Stimulated activated naive B cell treated with anti-CD40 and anti-IgM and Interleukin-4, amounts not matched to agents 10 μg/mL and 1 μg/mL and 100 μg/mL, for 72 hours (primary cell): ENCODE data around the gene FYB1.

Experiments used
- ATAC-seq, 2 donors: fragments of 150-1000 bp; cut with Tn5 transposase; replicated peaks; 2 replicates each; pipeline ENCODE4 v1.10.0; 2021; ENCODE audit warnings: moderate library complexity in 1 of 2
- DNase-seq: peaks from one replicate; pipeline ENCODE4 v3.0.0; 2021
- H3K27ac Mint-ChIP-seq: one replicate; pipeline ENCODE4 v1.8.0; 2022; ENCODE audit warnings: mild to moderate bottlenecking, mixed read lengths
- H3K27me3 Mint-ChIP-seq, 2 donors: one replicate each; pipeline ENCODE4 v1.8.0; 2022; ENCODE audit warnings: mixed read lengths in 2 of 2
- H3K36me3 Mint-ChIP-seq, 2 donors: one replicate each; pipeline ENCODE4 v1.8.0; 2022; ENCODE audit warnings: mixed read lengths in 2 of 2, mild to moderate bottlenecking in 1 of 2
- H3K4me1 Mint-ChIP-seq, 2 donors: one replicate each; pipeline ENCODE4 v1.8.0; 2022; ENCODE audit warnings: mixed read lengths in 2 of 2, mild to moderate bottlenecking in 1 of 2
- H3K4me3 Mint-ChIP-seq, 2 donors: one replicate each; pipeline ENCODE4 v1.8.0; 2022; ENCODE audit warnings: mild to moderate bottlenecking in 2 of 2, mixed read lengths in 2 of 2, moderate library complexity in 1 of 2
- H3K9me3 Mint-ChIP-seq, 2 donors: one replicate each; pipeline ENCODE4 v1.8.0; 2022; ENCODE audit warnings: mixed read lengths in 2 of 2, mild to moderate bottlenecking in 1 of 2

Gene FYB1

GRCh38 chr5:39080597-39081204, 138.7 kb downstream of the FYB1 start:
- Mint-ChIP-seq H3K9me3 (no peaks in the 10 kb centered on the region), H3K27ac (no peak overlapping the region), H3K4me1 (peaks cover 2 to 9% of the 10 kb centered on the region in 2 donors), H3K36me3 (no peaks in the 10 kb centered on the region), H3K4me3 (no peak overlapping the region), H3K27me3 (peaks cover 0 to 4% of the 10 kb centered on the region in 2 donors)
- DNase-seq (no peak), ATAC-seq (peak; percentile 42 to 44)

- peaks cover 4 to 14% of the 10 kb centered on the region in 2 donors for H3K4me1 Mint-ChIP-seq
- no peaks in the 10 kb centered on the region for H3K9me3 Mint-ChIP-seq
- H3K4me3 Mint-ChIP-seq = no peak overlapping the region
- no peak for ATAC-seq
- H3K27ac Mint-ChIP-seq = no peak overlapping the region
- DNase-seq = no peak
- no peaks in the 10 kb centered on the region for H3K36me3 Mint-ChIP-seq
- H3K27me3 Mint-ChIP-seq = peaks cover 0 to 4% of the 10 kb centered on the region in 2 donors
Observed at GRCh38 chr5:39080168-39080567, 139.2 kb downstream of the FYB1 start.

GRCh38 chr5:39079147-39079546, 140.2 kb downstream of the FYB1 start:
- Mint-ChIP-seq H3K36me3 (no peaks in the 10 kb centered on the region), H3K4me1 (peaks cover 6 to 16% of the 10 kb centered on the region in 2 donors), H3K4me3 (no peak overlapping the region), H3K27me3 (peaks cover 0 to 4% of the 10 kb centered on the region in 2 donors), H3K9me3 (no peaks in the 10 kb centered on the region), H3K27ac (no peak overlapping the region)
- DNase-seq (no peak), ATAC-seq (no peak)

GRCh38 chr5:39076757-39077728, 142.3 kb downstream of the FYB1 start:
- H3K27me3 Mint-ChIP-seq = peaks cover 0 to 4% of the 10 kb centered on the region in 2 donors
- H3K36me3 Mint-ChIP-seq = no peaks in the 10 kb centered on the region
- DNase-seq (no peak), ATAC-seq (peak; percentile 13 to 17)
- H3K9me3 Mint-ChIP-seq = no peaks in the 10 kb centered on the region
- peak overlapping the region; percentile 17 to 31 for H3K4me3 Mint-ChIP-seq
- H3K4me1 Mint-ChIP-seq = peaks cover 9 to 19% of the 10 kb centered on the region in 2 donors
- peak overlapping the region; percentile 2 for H3K27ac Mint-ChIP-seq

GRCh38 chr5:39076101-39076756, 143.1 kb downstream of the FYB1 start:
- no peak for ATAC-seq
- no peak overlapping the region for H3K4me3 Mint-ChIP-seq
- no peak overlapping the region for H3K27ac Mint-ChIP-seq

GRCh38 chr5:39074017-39074814, 145.1 kb downstream of the FYB1 start, which contains the start of gene RICTOR:
TSS of gene RICTOR (minus strand) at chr5:39074399. CDS start at chr5:39074377, 22 bp downstream.
- peaks cover 13 to 31% of the 10 kb centered on the region in 2 donors for H3K4me1 Mint-ChIP-seq
- peaks cover 0 to 4% of the 10 kb centered on the region in 2 donors for H3K36me3 Mint-ChIP-seq
- no peaks in the 10 kb centered on the region for H3K27me3 Mint-ChIP-seq
- H3K9me3 Mint-ChIP-seq = no peaks in the 10 kb centered on the region
- ATAC-seq (peak; percentile 84 to 85), DNase-seq (peak; percentile 90)
- H3K27ac Mint-ChIP-seq = peak within 1 kb of the TSS; percentile 95
- peak within 1 kb of the TSS; percentile 89 to 97 for H3K4me3 Mint-ChIP-seq

More at GRCh38 chr5:39076101-39076756, 143.1 kb downstream of the FYB1 start:
- peaks cover 9 to 23% of the 10 kb centered on the region in 2 donors for H3K4me1 Mint-ChIP-seq
- H3K9me3 Mint-ChIP-seq = no peaks in the 10 kb centered on the region
- H3K27me3 Mint-ChIP-seq = peaks cover 0 to 3% of the 10 kb centered on the region in 2 donors
- H3K36me3 Mint-ChIP-seq = no peaks in the 10 kb centered on the region
- no peak for DNase-seq

- H3K4me1 Mint-ChIP-seq = peaks cover 15 to 34% of the 10 kb centered on the region in 2 donors
- H3K9me3 Mint-ChIP-seq = no peaks in the 10 kb centered on the region
- peak overlapping the region; percentile 88 to 97 for H3K4me3 Mint-ChIP-seq
- no peaks in the 10 kb centered on the region for H3K27me3 Mint-ChIP-seq
- H3K27ac Mint-ChIP-seq = peak overlapping the region; percentile 93
- peaks cover 0 to 4% of the 10 kb centered on the region in 2 donors for H3K36me3 Mint-ChIP-seq
- ATAC-seq (peak; percentile 37 to 48), DNase-seq (no peak)
Observed at GRCh38 chr5:39073767-39074016, 145.7 kb downstream of the FYB1 start.

GRCh38 chr5:39072925-39073766, 146.2 kb downstream of the FYB1 start:
- H3K9me3 Mint-ChIP-seq = no peaks in the 10 kb centered on the region
- peak overlapping the region; percentile 88 to 97 for H3K4me3 Mint-ChIP-seq
- peak overlapping the region; percentile 93 for H3K27ac Mint-ChIP-seq
- peaks cover 17 to 39% of the 10 kb centered on the region in 2 donors for H3K4me1 Mint-ChIP-seq
- peaks cover 3 to 10% of the 10 kb centered on the region in 2 donors for H3K36me3 Mint-ChIP-seq
- peak; percentile 54 for DNase-seq
- H3K27me3 Mint-ChIP-seq = no peaks in the 10 kb centered on the region
- peak; percentile 53 to 54 for ATAC-seq

GRCh38 chr5:39068099-39068498, 151.3 kb downstream of the FYB1 start:
- H3K4me1 Mint-ChIP-seq = peaks cover 17 to 54% of the 10 kb centered on the region in 2 donors
- no peak for DNase-seq
- H3K4me3 Mint-ChIP-seq = no peak overlapping the region
- H3K27me3 Mint-ChIP-seq = no peaks in the 10 kb centered on the region
- ATAC-seq = no peak
- H3K9me3 Mint-ChIP-seq = peaks cover 11 to 12% of the 10 kb centered on the region in 2 donors
- peaks cover 30 to 40% of the 10 kb centered on the region in 2 donors for H3K36me3 Mint-ChIP-seq
- no peak overlapping the region for H3K27ac Mint-ChIP-seq

- Mint-ChIP-seq H3K4me3 (no peak overlapping the region), H3K27ac (no peak overlapping the region), H3K4me1 (peaks cover 23 to 64% of the 10 kb centered on the region in 2 donors), H3K36me3 (peaks cover 30 to 36% of the 10 kb centered on the region in 2 donors), H3K9me3 (peaks cover 11 to 12% of the 10 kb centered on the region in 2 donors), H3K27me3 (no peaks in the 10 kb centered on the region)
- DNase-seq (no peak), ATAC-seq (no peak)
Observed at GRCh38 chr5:39064450-39064849, 154.9 kb downstream of the FYB1 start.

GRCh38 chr5:39063037-39063436, 156.3 kb downstream of the FYB1 start:
- Mint-ChIP-seq H3K9me3 (peaks cover 11 to 12% of the 10 kb centered on the region in 2 donors), H3K4me3 (no peak overlapping the region), H3K36me3 (peaks cover 27 to 29% of the 10 kb centered on the region in 2 donors), H3K27ac (peak overlapping the region; percentile 21), H3K4me1 (peaks cover 22 to 63% of the 10 kb centered on the region in 2 donors), H3K27me3 (no peaks in the 10 kb centered on the region)
- DNase-seq (no peak), ATAC-seq (no peak)

- peaks cover 22 to 60% of the 10 kb centered on the region in 2 donors for H3K4me1 Mint-ChIP-seq
- peaks cover 24 to 26% of the 10 kb centered on the region in 2 donors for H3K36me3 Mint-ChIP-seq
- H3K4me3 Mint-ChIP-seq = no peak overlapping the region
- no peak for DNase-seq
- no peaks in the 10 kb centered on the region for H3K27me3 Mint-ChIP-seq
- no peak overlapping the region for H3K27ac Mint-ChIP-seq
- no peak for ATAC-seq
- peaks cover 10 to 11% of the 10 kb centered on the region in 2 donors for H3K9me3 Mint-ChIP-seq
Observed at GRCh38 chr5:39062530-39062929, 156.8 kb downstream of the FYB1 start.

GRCh38 chr5:39062104-39062503, 157.3 kb downstream of the FYB1 start:
- Mint-ChIP-seq H3K27me3 (no peaks in the 10 kb centered on the region), H3K4me1 (peaks cover 22 to 56% of the 10 kb centered on the region in 2 donors), H3K27ac (no peak overlapping the region), H3K4me3 (no peak overlapping the region), H3K9me3 (peaks cover 7 to 9% of the 10 kb centered on the region in 2 donors), H3K36me3 (peaks cover 20 to 21% of the 10 kb centered on the region in 2 donors)
- ATAC-seq (no peak), DNase-seq (no peak)
